Measurements from ENCODE around the gene CPSF6.
"Not testable (repeated sequence)": the region's sequence is repeated elsewhere in the genome, so short reads cannot be mapped to it uniquely, and the experiment has no call there.

The CPSF6 gene

GRCh38 chr12:69258655-69259054 is 19.3 kb downstream of the CPSF6 start:
- no peaks in the 10 kb centered on the region for H3K9me3 ChIP-seq (ENCODE audit: control insufficient read depth in 2 of 2, low read length in 2 of 2)
- no peak overlapping the region for H3K9ac ChIP-seq (ENCODE audit: low read depth in 1 of 2, low read length in 2 of 2)
- H3K27ac ChIP-seq (ENCODE audit: low read depth in 2 of 2, low read length in 2 of 2), result no peak overlapping the region
- H3K36me3 ChIP-seq (ENCODE audit: control insufficient read depth in 2 of 2, insufficient read depth in 2 of 2, low read length in 2 of 2), result peaks cover 63 to 74% of the 10 kb centered on the region in 2 donors
- no peaks in the 10 kb centered on the region for H3K27me3 ChIP-seq (ENCODE audit: control insufficient read depth in 2 of 2, insufficient read depth in 2 of 2, low read length in 2 of 2)
- no peak overlapping the region for H3K4me3 ChIP-seq (ENCODE audit: low read length in 2 of 2)
- H3K4me1 ChIP-seq (ENCODE audit: control insufficient read depth in 2 of 2, insufficient read depth in 2 of 2, low read length in 2 of 2), result peaks cover 0 to 2% of the 10 kb centered on the region in 2 donors

GRCh38 chr12:69262264-69262974 is 23.1 kb downstream of the CPSF6 start:
- Histone ChIP-seq H3K4me1 (ENCODE audit: control insufficient read depth in 2 of 2, insufficient read depth in 2 of 2, low read length in 2 of 2) (no peaks in the 10 kb centered on the region), H3K9me3 (ENCODE audit: control insufficient read depth in 2 of 2, low read length in 2 of 2) (no peaks in the 10 kb centered on the region), H3K4me3 (ENCODE audit: low read length in 2 of 2) (no peak overlapping the region), H3K36me3 (ENCODE audit: control insufficient read depth in 2 of 2, insufficient read depth in 2 of 2, low read length in 2 of 2) (peaks cover 55 to 61% of the 10 kb centered on the region in 2 donors), H3K9ac (ENCODE audit: low read depth in 1 of 2, low read length in 2 of 2) (no peak overlapping the region), H3K27ac (ENCODE audit: low read depth in 2 of 2, low read length in 2 of 2) (no peak overlapping the region), H3K27me3 (ENCODE audit: control insufficient read depth in 2 of 2, insufficient read depth in 2 of 2, low read length in 2 of 2) (no peaks in the 10 kb centered on the region)

GRCh38 chr12:69265205-69265604 is 25.8 kb downstream of the CPSF6 start:
- Histone ChIP-seq H3K27me3 (ENCODE audit: control insufficient read depth in 2 of 2, insufficient read depth in 2 of 2, low read length in 2 of 2) (no peaks in the 10 kb centered on the region), H3K27ac (ENCODE audit: low read depth in 2 of 2, low read length in 2 of 2) (no peak overlapping the region), H3K9ac (ENCODE audit: low read depth in 1 of 2, low read length in 2 of 2) (no peak overlapping the region), H3K4me3 (ENCODE audit: low read length in 2 of 2) (no peak overlapping the region), H3K9me3 (ENCODE audit: control insufficient read depth in 2 of 2, low read length in 2 of 2) (no peaks in the 10 kb centered on the region), H3K36me3 (ENCODE audit: control insufficient read depth in 2 of 2, insufficient read depth in 2 of 2, low read length in 2 of 2) (peaks cover 36 to 38% of the 10 kb centered on the region in 2 donors), H3K4me1 (ENCODE audit: control insufficient read depth in 2 of 2, insufficient read depth in 2 of 2, low read length in 2 of 2) (no peaks in the 10 kb centered on the region)

GRCh38 chr12:69265633-69266032 is 26.3 kb downstream of the CPSF6 start:
- not testable (repeated sequence) for H3K4me3 ChIP-seq (ENCODE audit: low read length in 2 of 2); H3K9me3 ChIP-seq (ENCODE audit: control insufficient read depth in 2 of 2, low read length in 2 of 2); H3K27ac ChIP-seq (ENCODE audit: low read depth in 2 of 2, low read length in 2 of 2); H3K4me1 ChIP-seq (ENCODE audit: control insufficient read depth in 2 of 2, insufficient read depth in 2 of 2, low read length in 2 of 2); H3K9ac ChIP-seq (ENCODE audit: low read depth in 1 of 2, low read length in 2 of 2); H3K27me3 ChIP-seq (ENCODE audit: control insufficient read depth in 2 of 2, insufficient read depth in 2 of 2, low read length in 2 of 2)
- H3K36me3 ChIP-seq (ENCODE audit: control insufficient read depth in 2 of 2, insufficient read depth in 2 of 2, low read length in 2 of 2), result peaks cover 31 to 38% of the 10 kb centered on the region in 2 donors

GRCh38 chr12:69266036-69266635 is 26.8 kb downstream of the CPSF6 start:
- Histone ChIP-seq H3K9ac (ENCODE audit: low read depth in 1 of 2, low read length in 2 of 2) (no peak overlapping the region), H3K36me3 (ENCODE audit: control insufficient read depth in 2 of 2, insufficient read depth in 2 of 2, low read length in 2 of 2) (peaks cover 27 to 35% of the 10 kb centered on the region in 2 donors), H3K4me3 (ENCODE audit: low read length in 2 of 2) (no peak overlapping the region), H3K9me3 (ENCODE audit: control insufficient read depth in 2 of 2, low read length in 2 of 2) (no peaks in the 10 kb centered on the region), H3K27me3 (ENCODE audit: control insufficient read depth in 2 of 2, insufficient read depth in 2 of 2, low read length in 2 of 2) (no peaks in the 10 kb centered on the region), H3K4me1 (ENCODE audit: control insufficient read depth in 2 of 2, insufficient read depth in 2 of 2, low read length in 2 of 2) (no peaks in the 10 kb centered on the region), H3K27ac (ENCODE audit: low read depth in 2 of 2, low read length in 2 of 2) (no peak overlapping the region)

- Histone ChIP-seq H3K27me3 (ENCODE audit: control insufficient read depth in 2 of 2, insufficient read depth in 2 of 2, low read length in 2 of 2) (no peaks in the 10 kb centered on the region), H3K9ac (ENCODE audit: low read depth in 1 of 2, low read length in 2 of 2) (no peak overlapping the region), H3K9me3 (ENCODE audit: control insufficient read depth in 2 of 2, low read length in 2 of 2) (no peaks in the 10 kb centered on the region), H3K4me1 (ENCODE audit: control insufficient read depth in 2 of 2, insufficient read depth in 2 of 2, low read length in 2 of 2) (no peaks in the 10 kb centered on the region), H3K4me3 (ENCODE audit: low read length in 2 of 2) (no peak overlapping the region), H3K27ac (ENCODE audit: low read depth in 2 of 2, low read length in 2 of 2) (no peak overlapping the region), H3K36me3 (ENCODE audit: control insufficient read depth in 2 of 2, insufficient read depth in 2 of 2, low read length in 2 of 2) (peaks cover 2 to 15% of the 10 kb centered on the region in 2 donors)
These were observed 30.4 kb downstream of the CPSF6 start for GRCh38 chr12:69269736-69270135.

- Histone ChIP-seq H3K4me3 (ENCODE audit: low read length in 2 of 2) (no peak overlapping the region), H3K36me3 (ENCODE audit: control insufficient read depth in 2 of 2, insufficient read depth in 2 of 2, low read length in 2 of 2) (peaks cover 0 to 12% of the 10 kb centered on the region in 2 donors), H3K27ac (ENCODE audit: low read depth in 2 of 2, low read length in 2 of 2) (no peak overlapping the region), H3K27me3 (ENCODE audit: control insufficient read depth in 2 of 2, insufficient read depth in 2 of 2, low read length in 2 of 2) (no peaks in the 10 kb centered on the region), H3K9me3 (ENCODE audit: control insufficient read depth in 2 of 2, low read length in 2 of 2) (no peaks in the 10 kb centered on the region), H3K9ac (ENCODE audit: low read depth in 1 of 2, low read length in 2 of 2) (no peak overlapping the region), H3K4me1 (ENCODE audit: control insufficient read depth in 2 of 2, insufficient read depth in 2 of 2, low read length in 2 of 2) (no peaks in the 10 kb centered on the region)
These were observed 33.1 kb downstream of the CPSF6 start for GRCh38 chr12:69272511-69272910.

- H3K9me3 ChIP-seq (ENCODE audit: control insufficient read depth in 2 of 2, low read length in 2 of 2), result no peaks in the 10 kb centered on the region
- H3K4me3 ChIP-seq (ENCODE audit: low read length in 2 of 2), result no peak overlapping the region
- no peaks in the 10 kb centered on the region for H3K27me3 ChIP-seq (ENCODE audit: control insufficient read depth in 2 of 2, insufficient read depth in 2 of 2, low read length in 2 of 2)
- H3K4me1 ChIP-seq (ENCODE audit: control insufficient read depth in 2 of 2, insufficient read depth in 2 of 2, low read length in 2 of 2), result peaks cover 5% of the 10 kb centered on the region in 2 donors
- no peak overlapping the region for H3K9ac ChIP-seq (ENCODE audit: low read depth in 1 of 2, low read length in 2 of 2)
- peaks cover 0 to 7% of the 10 kb centered on the region in 2 donors for H3K36me3 ChIP-seq (ENCODE audit: control insufficient read depth in 2 of 2, insufficient read depth in 2 of 2, low read length in 2 of 2)
- H3K27ac ChIP-seq (ENCODE audit: low read depth in 2 of 2, low read length in 2 of 2), result no peak overlapping the region
These were observed 35.5 kb downstream of the CPSF6 start for GRCh38 chr12:69274861-69275260.

- Histone ChIP-seq H3K4me1 (ENCODE audit: control insufficient read depth in 2 of 2, insufficient read depth in 2 of 2, low read length in 2 of 2) (peaks cover 5% of the 10 kb centered on the region in 2 donors), H3K4me3 (ENCODE audit: low read length in 2 of 2) (no peak overlapping the region), H3K27me3 (ENCODE audit: control insufficient read depth in 2 of 2, insufficient read depth in 2 of 2, low read length in 2 of 2) (no peaks in the 10 kb centered on the region), H3K9me3 (ENCODE audit: control insufficient read depth in 2 of 2, low read length in 2 of 2) (no peaks in the 10 kb centered on the region), H3K27ac (ENCODE audit: low read depth in 2 of 2, low read length in 2 of 2) (no peak overlapping the region), H3K36me3 (ENCODE audit: control insufficient read depth in 2 of 2, insufficient read depth in 2 of 2, low read length in 2 of 2) (peaks cover 0 to 1% of the 10 kb centered on the region in 2 donors), H3K9ac (ENCODE audit: low read depth in 1 of 2, low read length in 2 of 2) (no peak overlapping the region)
These were observed 36.1 kb downstream of the CPSF6 start for GRCh38 chr12:69275471-69275891.

- H3K27me3 ChIP-seq (ENCODE audit: control insufficient read depth in 2 of 2, insufficient read depth in 2 of 2, low read length in 2 of 2), result no peaks in the 10 kb centered on the region
- no peak overlapping the region for H3K9ac ChIP-seq (ENCODE audit: low read depth in 1 of 2, low read length in 2 of 2)
- no peak overlapping the region for H3K27ac ChIP-seq (ENCODE audit: low read depth in 2 of 2, low read length in 2 of 2)
- no peaks in the 10 kb centered on the region for H3K9me3 ChIP-seq (ENCODE audit: control insufficient read depth in 2 of 2, low read length in 2 of 2)
- H3K36me3 ChIP-seq (ENCODE audit: control insufficient read depth in 2 of 2, insufficient read depth in 2 of 2, low read length in 2 of 2), result no peaks in the 10 kb centered on the region
- H3K4me1 ChIP-seq (ENCODE audit: control insufficient read depth in 2 of 2, insufficient read depth in 2 of 2, low read length in 2 of 2), result peaks cover 6 to 8% of the 10 kb centered on the region in 2 donors
- no peak overlapping the region for H3K4me3 ChIP-seq (ENCODE audit: low read length in 2 of 2)
These were observed 39.7 kb downstream of the CPSF6 start for GRCh38 chr12:69278814-69279782.

Data from mucosa of rectum (tissue), 2 donors.